GM12873 (cell line): Measurements from ENCODE around the gene CMTR1.

Experiments
- CTCF ChIP-seq: IDR thresholded peaks from 2 replicates; pipeline ENCODE4 v1.5.1; 2012; ENCODE audit warnings: low read depth, mild to moderate bottlenecking, moderate library complexity, low read length, control low read depth; ENCODE audit not compliant: insufficient read depth; ENCODE audit errors: missing control alignments

Gene CMTR1

GRCh38 chr6:37456126-37456525 is 23.1 kb downstream of the CMTR1 start:
- TF ChIP-seq CTCF = no peak

GRCh38 chr6:37456816-37457560 is 24.0 kb downstream of the CMTR1 start:
- no peak for TF ChIP-seq CTCF

GRCh38 chr6:37459981-37460800 is 27.2 kb downstream of the CMTR1 start:
- TF ChIP-seq CTCF = no peak

- TF ChIP-seq CTCF = no peak
Observed at GRCh38 chr6:37460805-37461204, 27.8 kb downstream of the CMTR1 start.

GRCh38 chr6:37463110-37463509 is 30.1 kb downstream of the CMTR1 start:
- no peak for TF ChIP-seq CTCF

- TF ChIP-seq CTCF = no peak
Observed at GRCh38 chr6:37467718-37468117, 34.7 kb downstream of the CMTR1 start.

- no peak for TF ChIP-seq CTCF
Observed at GRCh38 chr6:37473364-37474095, 40.5 kb downstream of the CMTR1 start.
